ENCODE measurements around the gene SYNE3. TPM values are rescaled to one million over a fixed set of nuclear protein-coding genes. Genes with fewer than 3 reads are reported as not detected.

The SYNE3 gene
- total and polyA plus RNA-seq, 2 donors (not counting 1 experiment from before 2014, with no cell fraction given), result 17.8 to 76.1 TPM

- intact Hi-C loops (cut with micrococcal nuclease), result no loop called here
- Histone ChIP-seq H3K27me3 (replicated peaks in 1 of 4; ENCODE audit: control extremely low read depth in 1 of 4, control insufficient read depth in 3 of 4, insufficient read depth in 4 of 4, low read length in 3 of 4) (no peaks in the 10 kb centered on the region), H3K27ac (ENCODE audit: low read length in 2 of 2) (peak overlapping the region in 1 of 2 donors; percentile 65), H3K4me2 (replicated peaks; ENCODE audit: low read depth, low read length, poor library complexity, severe bottlenecking) (peak overlapping the region; percentile 46), H2AFZ (ENCODE audit: insufficient read depth, low read depth, low read length, poor library complexity, severe bottlenecking) (no peak overlapping the region), H3K4me1 (ENCODE audit: control insufficient read depth in 2 of 2, insufficient read depth in 2 of 2, low read length in 2 of 2) (peaks cover 69 to 83% of the 10 kb centered on the region in 2 donors), H3K36me3 (replicated peaks in 1 of 2; ENCODE audit: control extremely low read depth in 1 of 2, control insufficient read depth in 1 of 2, extremely low read depth in 1 of 2, insufficient read depth in 2 of 2, low read length in 1 of 2) (peaks cover 10 to 52% of the 10 kb centered on the region in 2 experiments), H3K79me2 (ENCODE audit: control insufficient read depth, insufficient read depth, low read length) (peaks cover 86% of the 10 kb centered on the region), H4K20me1 (ENCODE audit: control insufficient read depth, insufficient read depth, low read length, poor library complexity, severe bottlenecking) (peaks cover 81% of the 10 kb centered on the region), H3K9ac (ENCODE audit: low read length) (no peak overlapping the region), H3K4me3 (ENCODE audit: control extremely low read depth in 1 of 5, extremely low read depth in 1 of 5, insufficient read depth in 1 of 5, low read depth in 2 of 5, low read length in 4 of 5) (no peak overlapping the region), H3K9me3 (ENCODE audit: control extremely low read depth in 1 of 3, control insufficient read depth in 2 of 3, insufficient read depth in 1 of 3, low read length in 2 of 3) (no peaks in the 10 kb centered on the region)
- TF ChIP-seq CTCF (IDR thresholded peaks at IDR 0.05) (no peak), EZH2 (IDR thresholded peaks at IDR 0.05; ENCODE audit: borderline replicate concordance, insufficient read depth, low read depth, low read length, poor library complexity, severe bottlenecking) (no peak)
- no peak overlapping the region for H3K4me3 Mint-ChIP-seq
- ATAC-seq (ENCODE audit: low read depth) (no peak), DNase-seq (no peak)
- ChIA-PET POLR2A (interaction anchor here (0.7 to 0.9 kb wide), 2 partner anchors 9 to 11 kb away, joined by 3 read pairs; partner anchors contain the start of gene SYNE3), CTCF (interaction anchor here (1.5 kb wide), 1 partner anchor 67 kb away, joined by 3 read pairs; no protein-coding TSS in a partner anchor)
- no peaks in the 10 kb centered on the region for H3K9me3 Mint-ChIP-seq (ENCODE audit: insufficient read depth)
- WGBS (ENCODE audit: insufficient coverage), result 0% methylated on average over 3 of the region's 3 CpGs
- H3K4me1 Mint-ChIP-seq, result peaks cover 83% of the 10 kb centered on the region
- no peaks in the 10 kb centered on the region for H3K27me3 Mint-ChIP-seq
- H3K27ac Mint-ChIP-seq, result peak overlapping the region; percentile 71
Measured at GRCh38 chr14:95507701-95508103, 8.7 kb downstream of the SYNE3 start.

GRCh38 chr14:95507174-95507573 lies 9.3 kb downstream of the SYNE3 start:
- 38% methylated on average over 8 of the region's 8 CpGs for WGBS (ENCODE audit: insufficient coverage)
- ATAC-seq (ENCODE audit: low read depth) (no peak), DNase-seq (no peak)
- Histone ChIP-seq H3K4me3 (ENCODE audit: control extremely low read depth in 1 of 5, extremely low read depth in 1 of 5, insufficient read depth in 1 of 5, low read depth in 2 of 5, low read length in 4 of 5) (no peak overlapping the region), H3K9me3 (ENCODE audit: control extremely low read depth in 1 of 3, control insufficient read depth in 2 of 3, insufficient read depth in 1 of 3, low read length in 2 of 3) (no peaks in the 10 kb centered on the region), H3K4me1 (ENCODE audit: control insufficient read depth in 2 of 2, insufficient read depth in 2 of 2, low read length in 2 of 2) (peaks cover 74 to 89% of the 10 kb centered on the region in 2 donors), H3K36me3 (replicated peaks in 1 of 2; ENCODE audit: control extremely low read depth in 1 of 2, control insufficient read depth in 1 of 2, extremely low read depth in 1 of 2, insufficient read depth in 2 of 2, low read length in 1 of 2) (peaks cover 10 to 57% of the 10 kb centered on the region in 2 experiments), H3K4me2 (replicated peaks; ENCODE audit: low read depth, low read length, poor library complexity, severe bottlenecking) (peak overlapping the region; percentile 46), H3K79me2 (ENCODE audit: control insufficient read depth, insufficient read depth, low read length) (peaks cover 91% of the 10 kb centered on the region), H3K27ac (ENCODE audit: low read length in 2 of 2) (peak overlapping the region in 1 of 2 donors; percentile 45), H3K27me3 (replicated peaks in 1 of 4; ENCODE audit: control extremely low read depth in 1 of 4, control insufficient read depth in 3 of 4, insufficient read depth in 4 of 4, low read length in 3 of 4) (no peaks in the 10 kb centered on the region), H4K20me1 (ENCODE audit: control insufficient read depth, insufficient read depth, low read length, poor library complexity, severe bottlenecking) (peaks cover 86% of the 10 kb centered on the region), H2AFZ (ENCODE audit: insufficient read depth, low read depth, low read length, poor library complexity, severe bottlenecking) (no peak overlapping the region), H3K9ac (ENCODE audit: low read length) (no peak overlapping the region)
- TF ChIP-seq CTCF (IDR thresholded peaks at IDR 0.05) (no peak), EZH2 (IDR thresholded peaks at IDR 0.05; ENCODE audit: borderline replicate concordance, insufficient read depth, low read depth, low read length, poor library complexity, severe bottlenecking) (no peak)
- Mint-ChIP-seq H3K9me3 (ENCODE audit: insufficient read depth) (no peaks in the 10 kb centered on the region), H3K27ac (peak overlapping the region; percentile 71), H3K4me1 (peaks cover 88% of the 10 kb centered on the region), H3K27me3 (no peaks in the 10 kb centered on the region), H3K4me3 (no peak overlapping the region)
- ChIA-PET POLR2A (interaction anchor here (0.6 kb wide), 1 partner anchor 11 kb away, joined by 3 read pairs; no protein-coding TSS in a partner anchor), CTCF (interaction anchor here (0.7 to 1.1 kb wide), 2 partner anchors 8 to 55 kb away, joined by 3 to 4 read pairs; no protein-coding TSS in a partner anchor)
- intact Hi-C loops (cut with micrococcal nuclease), result no loop called here

All from B cell (primary cell).